HG03575 (cell line): ENCODE measurements around the gene ADCY5.

Experiments
- ATAC-seq: cut with Tn5 transposase; IDR thresholded peaks from one replicate; pipeline ENCODE4 v1.9.1; 2021; ENCODE audit not compliant: unreplicated experiment, insufficient number of reproducible peaks, low FRiP score; ENCODE audit errors: extremely low read depth

ADCY5 gene

GRCh38 chr3:123395235-123395634 lies 53.7 kb downstream of the ADCY5 start:
- no peak for ATAC-seq

GRCh38 chr3:123394391-123395020 lies 54.4 kb downstream of the ADCY5 start:
- ATAC-seq = no peak

GRCh38 chr3:123392871-123393620 lies 55.8 kb downstream of the ADCY5 start:
- ATAC-seq = no peak

- no peak for ATAC-seq
Measured at GRCh38 chr3:123392368-123392767, 56.5 kb downstream of the ADCY5 start.

- no peak for ATAC-seq
Measured at GRCh38 chr3:123390865-123391600, 57.9 kb downstream of the ADCY5 start.

GRCh38 chr3:123389628-123389918 lies 59.3 kb downstream of the ADCY5 start:
- no peak for ATAC-seq

- ATAC-seq = no peak
Measured at GRCh38 chr3:123388811-123389627, 59.9 kb downstream of the ADCY5 start.

- ATAC-seq = no peak
Measured at GRCh38 chr3:123388042-123388441, 60.8 kb downstream of the ADCY5 start.

- ATAC-seq = no peak
Measured at GRCh38 chr3:123387532-123387931, 61.4 kb downstream of the ADCY5 start.

- ATAC-seq = no peak
Measured at GRCh38 chr3:123386477-123387040, 62.3 kb downstream of the ADCY5 start.

GRCh38 chr3:123385981-123386380 lies 62.9 kb downstream of the ADCY5 start:
- no peak for ATAC-seq

- no peak for ATAC-seq
Measured at GRCh38 chr3:123385499-123385898, 63.4 kb downstream of the ADCY5 start.

- no peak for ATAC-seq
Measured at GRCh38 chr3:123385001-123385401, 63.9 kb downstream of the ADCY5 start.

- ATAC-seq = no peak
Measured at GRCh38 chr3:123384256-123384655, 64.6 kb downstream of the ADCY5 start.

- ATAC-seq = no peak
Measured at GRCh38 chr3:123383091-123384053, 65.5 kb downstream of the ADCY5 start.

GRCh38 chr3:123380261-123380660 lies 68.6 kb downstream of the ADCY5 start:
- no peak for ATAC-seq

- no peak for ATAC-seq
Measured at GRCh38 chr3:123379041-123379830, 69.7 kb downstream of the ADCY5 start.
